Right lobe of liver (tissue), 4 donors: ENCODE results near the gene INPP5A.

Experiments used
- POLR2A ChIP-seq: fragments of 450-650 bp; IDR thresholded peaks from one replicate; pipeline ENCODE4 v1.6.1; 2017; ENCODE audit warnings: antibody characterized with exemption, mild to moderate bottlenecking
- TF ChIP-seq, protein P1 (sequence below), 4 donors: fragments of 200-600 bp in 3 of 4; fragments of 450-650 bp in 1 of 4; IDR thresholded peaks; one replicate each; pipeline versions ENCODE4 v1.5.1 to v1.8.0; 2016 to 2022; ENCODE audit warnings: antibody characterized with exemption in 4 of 4, mild to moderate bottlenecking in 2 of 4
- donor health status: DM: no; HTN: no; CAD: no.
- donor health status: DM: no; HTN: no; CAD: no.
- donor health status: DM: no; HTN: yes; CAD: no.

DNA sequence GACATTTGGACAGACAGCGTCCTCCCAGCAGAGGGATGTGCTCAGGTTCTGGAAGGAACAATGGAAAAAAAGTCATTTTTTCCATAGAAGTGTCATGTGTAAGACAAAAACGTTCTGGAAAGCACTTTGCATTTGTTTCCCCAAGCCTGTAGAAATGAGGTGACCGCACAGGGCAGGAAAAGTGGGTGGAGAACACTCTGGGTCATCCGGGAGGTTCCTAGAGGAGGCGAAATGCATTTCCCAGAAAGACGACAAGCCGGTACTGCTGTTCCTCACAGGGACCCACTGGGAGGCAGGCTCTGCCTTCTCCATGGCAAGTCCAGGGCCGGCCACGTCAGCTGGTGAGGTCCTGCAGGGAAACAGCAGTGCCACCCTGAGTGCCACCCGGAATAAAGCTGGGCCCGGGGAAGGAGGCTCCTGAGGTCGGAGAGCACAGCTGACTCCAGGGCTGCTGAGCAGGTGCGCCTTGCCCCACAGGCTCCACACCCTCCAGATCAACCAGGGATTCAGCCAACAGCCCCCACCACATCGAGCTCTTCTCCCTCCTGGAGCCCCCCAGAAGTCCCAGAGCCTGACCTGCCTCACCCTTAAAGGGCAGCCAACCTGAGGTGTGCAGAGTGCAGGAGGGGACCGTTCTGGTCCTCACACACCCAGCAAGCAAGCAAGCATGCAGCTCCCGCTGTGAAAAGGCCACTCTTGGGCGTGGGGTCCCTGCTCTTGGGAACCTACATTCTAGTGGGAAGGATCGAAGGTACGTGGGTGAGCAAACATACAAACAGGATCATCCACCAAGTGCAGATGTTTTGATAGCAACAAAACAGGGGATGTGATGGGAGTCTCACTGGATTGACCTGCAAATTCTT, 28.8 kb upstream of the INPP5A start:
- TF ChIP-seq, protein P1, sequence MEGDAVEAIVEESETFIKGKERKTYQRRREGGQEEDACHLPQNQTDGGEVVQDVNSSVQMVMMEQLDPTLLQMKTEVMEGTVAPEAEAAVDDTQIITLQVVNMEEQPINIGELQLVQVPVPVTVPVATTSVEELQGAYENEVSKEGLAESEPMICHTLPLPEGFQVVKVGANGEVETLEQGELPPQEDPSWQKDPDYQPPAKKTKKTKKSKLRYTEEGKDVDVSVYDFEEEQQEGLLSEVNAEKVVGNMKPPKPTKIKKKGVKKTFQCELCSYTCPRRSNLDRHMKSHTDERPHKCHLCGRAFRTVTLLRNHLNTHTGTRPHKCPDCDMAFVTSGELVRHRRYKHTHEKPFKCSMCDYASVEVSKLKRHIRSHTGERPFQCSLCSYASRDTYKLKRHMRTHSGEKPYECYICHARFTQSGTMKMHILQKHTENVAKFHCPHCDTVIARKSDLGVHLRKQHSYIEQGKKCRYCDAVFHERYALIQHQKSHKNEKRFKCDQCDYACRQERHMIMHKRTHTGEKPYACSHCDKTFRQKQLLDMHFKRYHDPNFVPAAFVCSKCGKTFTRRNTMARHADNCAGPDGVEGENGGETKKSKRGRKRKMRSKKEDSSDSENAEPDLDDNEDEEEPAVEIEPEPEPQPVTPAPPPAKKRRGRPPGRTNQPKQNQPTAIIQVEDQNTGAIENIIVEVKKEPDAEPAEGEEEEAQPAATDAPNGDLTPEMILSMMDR (IDR thresholded peaks at IDR 0.05) = peak in 1 of 4 donors; percentile 17
- no peak for TF ChIP-seq POLR2A
